Measurements from ENCODE around the gene C1orf116. TPM values are rescaled to one million over a fixed set of nuclear protein-coding genes. Genes with fewer than 3 reads are reported as not detected.

The C1orf116 gene
- total and polyA plus RNA-seq, 4 donors, result 0.27 to 0.79 (median 0.46) TPM

DNA sequence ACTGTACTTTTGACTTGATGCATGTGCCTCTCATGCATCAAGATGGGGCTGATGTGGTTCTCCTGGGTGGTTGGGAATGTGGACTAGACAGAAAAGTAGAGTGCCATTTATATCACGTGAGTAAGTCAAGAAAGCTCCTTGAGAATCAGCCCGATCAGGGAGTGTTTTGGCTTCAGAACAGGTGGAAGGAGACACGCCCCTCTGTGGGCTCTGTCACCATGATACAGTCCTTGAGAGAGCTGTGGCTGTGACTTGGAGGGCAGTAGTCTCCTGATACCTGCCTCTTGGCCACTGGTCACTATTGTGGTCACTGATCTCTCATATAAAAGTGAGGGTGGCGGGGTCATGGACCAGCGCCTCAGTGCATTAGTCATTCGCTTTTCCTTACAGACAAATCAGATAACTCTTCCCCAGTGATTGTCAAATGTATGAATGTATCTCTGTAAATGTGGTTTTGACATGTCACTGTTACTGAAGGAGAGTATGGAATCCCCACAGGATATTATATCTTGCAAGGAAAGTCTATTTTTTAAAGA lies 47.2 kb upstream of the C1orf116 start:
- peaks cover 2 to 13% (median 7%) of the 10 kb centered on the region in 4 donors for H3K4me1 ChIP-seq (ENCODE audit: control insufficient read depth in 4 of 4, insufficient read depth in 4 of 4, low read length in 3 of 4)
- H3K9me3 ChIP-seq (ENCODE audit: control insufficient read depth in 4 of 4, low read length in 3 of 4), result no peaks in the 10 kb centered on the region
- 93% methylated on average over 6 of the region's 6 CpGs for WGBS
- no peaks in the 10 kb centered on the region for H3K27me3 ChIP-seq (ENCODE audit: control insufficient read depth in 4 of 4, insufficient read depth in 4 of 4, low read length in 3 of 4)
- no peak overlapping the region for H3K27ac ChIP-seq (ENCODE audit: low read depth in 1 of 2, low read length in 2 of 2)
- TF ChIP-seq, protein P1, sequence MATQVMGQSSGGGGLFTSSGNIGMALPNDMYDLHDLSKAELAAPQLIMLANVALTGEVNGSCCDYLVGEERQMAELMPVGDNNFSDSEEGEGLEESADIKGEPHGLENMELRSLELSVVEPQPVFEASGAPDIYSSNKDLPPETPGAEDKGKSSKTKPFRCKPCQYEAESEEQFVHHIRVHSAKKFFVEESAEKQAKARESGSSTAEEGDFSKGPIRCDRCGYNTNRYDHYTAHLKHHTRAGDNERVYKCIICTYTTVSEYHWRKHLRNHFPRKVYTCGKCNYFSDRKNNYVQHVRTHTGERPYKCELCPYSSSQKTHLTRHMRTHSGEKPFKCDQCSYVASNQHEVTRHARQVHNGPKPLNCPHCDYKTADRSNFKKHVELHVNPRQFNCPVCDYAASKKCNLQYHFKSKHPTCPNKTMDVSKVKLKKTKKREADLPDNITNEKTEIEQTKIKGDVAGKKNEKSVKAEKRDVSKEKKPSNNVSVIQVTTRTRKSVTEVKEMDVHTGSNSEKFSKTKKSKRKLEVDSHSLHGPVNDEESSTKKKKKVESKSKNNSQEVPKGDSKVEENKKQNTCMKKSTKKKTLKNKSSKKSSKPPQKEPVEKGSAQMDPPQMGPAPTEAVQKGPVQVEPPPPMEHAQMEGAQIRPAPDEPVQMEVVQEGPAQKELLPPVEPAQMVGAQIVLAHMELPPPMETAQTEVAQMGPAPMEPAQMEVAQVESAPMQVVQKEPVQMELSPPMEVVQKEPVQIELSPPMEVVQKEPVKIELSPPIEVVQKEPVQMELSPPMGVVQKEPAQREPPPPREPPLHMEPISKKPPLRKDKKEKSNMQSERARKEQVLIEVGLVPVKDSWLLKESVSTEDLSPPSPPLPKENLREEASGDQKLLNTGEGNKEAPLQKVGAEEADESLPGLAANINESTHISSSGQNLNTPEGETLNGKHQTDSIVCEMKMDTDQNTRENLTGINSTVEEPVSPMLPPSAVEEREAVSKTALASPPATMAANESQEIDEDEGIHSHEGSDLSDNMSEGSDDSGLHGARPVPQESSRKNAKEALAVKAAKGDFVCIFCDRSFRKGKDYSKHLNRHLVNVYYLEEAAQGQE (IDR thresholded peaks at IDR 0.05), result no peak
- TF ChIP-seq SP1 (IDR thresholded peaks at IDR 0.05) (no peak), EGR1 (IDR thresholded peaks at IDR 0.05; ENCODE audit: low read depth in 2 of 2) (no peak), NR2F2 (IDR thresholded peaks at IDR 0.05) (no peak), HNF4A (conservative IDR thresholded peaks at IDR 0.05) (no peak), FOXA2 (IDR thresholded peaks at IDR 0.05) (no peak), YY1 (IDR thresholded peaks at IDR 0.05) (no peak), RAD21 (IDR thresholded peaks at IDR 0.05) (no peak), HNF4G (IDR thresholded peaks at IDR 0.05) (no peak), FOXA1 (IDR thresholded peaks at IDR 0.05) (no peak), JUND (IDR thresholded peaks at IDR 0.05) (no peak), TAF1 (conservative IDR thresholded peaks at IDR 0.05) (no peak), RXRA (IDR thresholded peaks at IDR 0.05) (no peak), GABPA (IDR thresholded peaks at IDR 0.05 in 1 of 2, conservative IDR thresholded peaks at IDR 0.05 in 1 of 2) (no peak)
- TF ChIP-seq, protein P2, sequence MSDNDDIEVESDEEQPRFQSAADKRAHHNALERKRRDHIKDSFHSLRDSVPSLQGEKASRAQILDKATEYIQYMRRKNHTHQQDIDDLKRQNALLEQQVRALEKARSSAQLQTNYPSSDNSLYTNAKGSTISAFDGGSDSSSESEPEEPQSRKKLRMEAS (IDR thresholded peaks at IDR 0.05), result no peak
- TF ChIP-seq, protein P3, sequence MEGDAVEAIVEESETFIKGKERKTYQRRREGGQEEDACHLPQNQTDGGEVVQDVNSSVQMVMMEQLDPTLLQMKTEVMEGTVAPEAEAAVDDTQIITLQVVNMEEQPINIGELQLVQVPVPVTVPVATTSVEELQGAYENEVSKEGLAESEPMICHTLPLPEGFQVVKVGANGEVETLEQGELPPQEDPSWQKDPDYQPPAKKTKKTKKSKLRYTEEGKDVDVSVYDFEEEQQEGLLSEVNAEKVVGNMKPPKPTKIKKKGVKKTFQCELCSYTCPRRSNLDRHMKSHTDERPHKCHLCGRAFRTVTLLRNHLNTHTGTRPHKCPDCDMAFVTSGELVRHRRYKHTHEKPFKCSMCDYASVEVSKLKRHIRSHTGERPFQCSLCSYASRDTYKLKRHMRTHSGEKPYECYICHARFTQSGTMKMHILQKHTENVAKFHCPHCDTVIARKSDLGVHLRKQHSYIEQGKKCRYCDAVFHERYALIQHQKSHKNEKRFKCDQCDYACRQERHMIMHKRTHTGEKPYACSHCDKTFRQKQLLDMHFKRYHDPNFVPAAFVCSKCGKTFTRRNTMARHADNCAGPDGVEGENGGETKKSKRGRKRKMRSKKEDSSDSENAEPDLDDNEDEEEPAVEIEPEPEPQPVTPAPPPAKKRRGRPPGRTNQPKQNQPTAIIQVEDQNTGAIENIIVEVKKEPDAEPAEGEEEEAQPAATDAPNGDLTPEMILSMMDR (IDR thresholded peaks at IDR 0.05; ENCODE audit: low read depth, low read length, missing input control), result no peak
- TF ChIP-seq, protein P4, sequence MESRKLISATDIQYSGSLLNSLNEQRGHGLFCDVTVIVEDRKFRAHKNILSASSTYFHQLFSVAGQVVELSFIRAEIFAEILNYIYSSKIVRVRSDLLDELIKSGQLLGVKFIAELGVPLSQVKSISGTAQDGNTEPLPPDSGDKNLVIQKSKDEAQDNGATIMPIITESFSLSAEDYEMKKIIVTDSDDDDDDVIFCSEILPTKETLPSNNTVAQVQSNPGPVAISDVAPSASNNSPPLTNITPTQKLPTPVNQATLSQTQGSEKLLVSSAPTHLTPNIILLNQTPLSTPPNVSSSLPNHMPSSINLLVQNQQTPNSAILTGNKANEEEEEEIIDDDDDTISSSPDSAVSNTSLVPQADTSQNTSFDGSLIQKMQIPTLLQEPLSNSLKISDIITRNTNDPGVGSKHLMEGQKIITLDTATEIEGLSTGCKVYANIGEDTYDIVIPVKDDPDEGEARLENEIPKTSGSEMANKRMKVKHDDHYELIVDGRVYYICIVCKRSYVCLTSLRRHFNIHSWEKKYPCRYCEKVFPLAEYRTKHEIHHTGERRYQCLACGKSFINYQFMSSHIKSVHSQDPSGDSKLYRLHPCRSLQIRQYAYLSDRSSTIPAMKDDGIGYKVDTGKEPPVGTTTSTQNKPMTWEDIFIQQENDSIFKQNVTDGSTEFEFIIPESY (IDR thresholded peaks at IDR 0.05), result no peak
- TF ChIP-seq, protein P5, sequence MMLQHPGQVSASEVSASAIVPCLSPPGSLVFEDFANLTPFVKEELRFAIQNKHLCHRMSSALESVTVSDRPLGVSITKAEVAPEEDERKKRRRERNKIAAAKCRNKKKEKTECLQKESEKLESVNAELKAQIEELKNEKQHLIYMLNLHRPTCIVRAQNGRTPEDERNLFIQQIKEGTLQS (IDR thresholded peaks at IDR 0.05), result no peak
- no peak overlapping the region for H3K4me3 ChIP-seq (ENCODE audit: low read depth in 1 of 3, low read length in 3 of 3)
- DNase-seq (ENCODE audit: low spot score), result no peak
- no peak overlapping the region for H3K9ac ChIP-seq (ENCODE audit: low read depth in 1 of 2, low read length in 2 of 2)
- H3K36me3 ChIP-seq (ENCODE audit: control insufficient read depth in 4 of 4, insufficient read depth in 3 of 4, low read depth in 1 of 4, low read length in 3 of 4), result no peaks in the 10 kb centered on the region
